H9 (cell line): ENCODE results near the gene SRPK2. TPM values are rescaled to one million over a fixed set of nuclear protein-coding genes. Genes with fewer than 3 reads are reported as not detected.

Experiments
- DNase-seq: peaks from one replicate; pipeline ENCODE4 v3.0.0-alpha.2; 2017
- H2AFZ ChIP-seq: one replicate; pipeline ENCODE4 v1.6.1; 2013; ENCODE audit warnings: mild to moderate bottlenecking, low read length, control low read depth, moderate library complexity
- H2AK5ac ChIP-seq: 2 replicates; pipeline ENCODE4 v1.6.1; 2013; ENCODE audit warnings: low read length, control low read depth, mixed read lengths; ENCODE audit not compliant: insufficient read length
- H2BK120ac ChIP-seq: one replicate; pipeline ENCODE4 v1.6.1; 2013; ENCODE audit warnings: low read depth, mild to moderate bottlenecking, low read length, control low read depth, inconsistent platforms; ENCODE audit not compliant: poor library complexity, severe bottlenecking
- H2BK12ac ChIP-seq: 2 replicates; pipeline ENCODE4 v1.6.1; 2013; ENCODE audit warnings: low read length, control low read depth, mixed read lengths, low read depth; ENCODE audit not compliant: insufficient read length
- H2BK15ac ChIP-seq: 2 replicates; pipeline ENCODE4 v1.6.1; 2013; ENCODE audit warnings: low read depth, low read length, control low read depth
- H2BK20ac ChIP-seq: one replicate; pipeline ENCODE4 v1.6.1; 2013; ENCODE audit warnings: low read depth, mild to moderate bottlenecking, low read length, control low read depth, inconsistent platforms; ENCODE audit not compliant: poor library complexity, severe bottlenecking
- H2BK5ac ChIP-seq: 2 replicates; pipeline ENCODE4 v1.6.1; 2013; ENCODE audit warnings: low read length, control low read depth, mixed read lengths; ENCODE audit not compliant: insufficient read length
- H3K14ac ChIP-seq: 2 replicates; pipeline ENCODE4 v1.6.1; 2013; ENCODE audit warnings: low read length, control low read depth; ENCODE audit not compliant: insufficient read depth
- H3K18ac ChIP-seq: 2 replicates; pipeline ENCODE4 v1.6.1; 2013; ENCODE audit warnings: low read depth, mild to moderate bottlenecking, mixed read lengths, low read length, control low read depth; ENCODE audit not compliant: insufficient read length
- H3K23ac ChIP-seq: 2 replicates; pipeline ENCODE4 v1.6.1; 2013; ENCODE audit warnings: low read length, control low read depth, mixed read lengths, low read depth; ENCODE audit not compliant: insufficient read length
- H3K23me2 ChIP-seq: 2 replicates; pipeline ENCODE4 v1.6.1; 2013; ENCODE audit warnings: low read depth, mild to moderate bottlenecking, mixed read lengths, low read length, control low read depth; ENCODE audit not compliant: insufficient read length, poor library complexity, severe bottlenecking
- H3K27ac ChIP-seq: 2 replicates; pipeline ENCODE4 v1.5.1; 2013; ENCODE audit warnings: low read length, control low read depth, mixed read lengths, low read depth; ENCODE audit not compliant: insufficient read length
- H3K27me3 ChIP-seq: 2 replicates; pipeline ENCODE4 v1.6.1; 2013; ENCODE audit warnings: low read length, control low read depth, inconsistent platforms; ENCODE audit not compliant: insufficient read depth
- H3K4ac ChIP-seq: 2 replicates; pipeline ENCODE4 v1.6.1; 2013; ENCODE audit warnings: low read depth, mild to moderate bottlenecking, control low read depth, inconsistent platforms, low read length, moderate library complexity
- H3K4me1 ChIP-seq: 2 replicates; pipeline ENCODE4 v1.6.1; 2013; ENCODE audit warnings: low read length, control low read depth, inconsistent platforms; ENCODE audit not compliant: insufficient read depth
- H3K4me2 ChIP-seq: 2 replicates; pipeline ENCODE4 v1.6.1; 2013; ENCODE audit warnings: low read length, control low read depth, mixed read lengths; ENCODE audit not compliant: insufficient read length, insufficient read depth
- H3K56ac ChIP-seq: 2 replicates; pipeline ENCODE4 v1.6.1; 2013; ENCODE audit warnings: low read depth, mild to moderate bottlenecking, mixed read lengths, low read length, control low read depth; ENCODE audit not compliant: insufficient read length
- H3K79me1 ChIP-seq: 2 replicates; pipeline ENCODE4 v1.6.1; 2013; ENCODE audit warnings: low read depth, mild to moderate bottlenecking, moderate library complexity, low read length, control low read depth, inconsistent platforms; ENCODE audit not compliant: insufficient read depth, poor library complexity, severe bottlenecking
- H3K79me2 ChIP-seq: 2 replicates; pipeline ENCODE4 v1.6.1; 2013; ENCODE audit warnings: low read length, control low read depth, inconsistent platforms; ENCODE audit not compliant: insufficient read depth
- H3K9ac ChIP-seq: 2 replicates; pipeline ENCODE4 v1.6.1; 2013; ENCODE audit warnings: low read length, control low read depth, mixed read lengths; ENCODE audit not compliant: insufficient read length; ENCODE audit errors: extremely low read depth
- H3K9me3 ChIP-seq: one replicate; pipeline ENCODE4 v1.6.1; 2013; ENCODE audit warnings: low read depth, low read length, inconsistent platforms; ENCODE audit not compliant: control insufficient read depth
- H3T11ph ChIP-seq: one replicate; pipeline ENCODE4 v1.6.1; 2013; ENCODE audit warnings: mild to moderate bottlenecking, low read length, control low read depth, inconsistent platforms
- H4K20me1 ChIP-seq: one replicate; pipeline ENCODE4 v1.6.1; 2013; ENCODE audit not compliant: control insufficient read depth, insufficient read length, insufficient read depth
- H4K5ac ChIP-seq: 2 replicates; pipeline ENCODE4 v1.6.1; 2013; ENCODE audit warnings: low read depth, mild to moderate bottlenecking, mixed read lengths, low read length, control low read depth; ENCODE audit not compliant: insufficient read length
- H4K8ac ChIP-seq: replicated peaks from 2 replicates; pipeline ENCODE4 v1.6.1; 2013; ENCODE audit warnings: low read length, control low read depth, mixed read lengths, low read depth; ENCODE audit not compliant: insufficient read length
- H4K91ac ChIP-seq: 2 replicates; pipeline ENCODE4 v1.6.1; 2013; ENCODE audit warnings: low read depth, mild to moderate bottlenecking, moderate library complexity, mixed read lengths, low read length, control low read depth; ENCODE audit not compliant: insufficient read length
- H3K27ac Mint-ChIP-seq, 3 experiments: 2 replicates in 2 of 3; 3 replicates in 1 of 3; pipeline ENCODE4 v1.8.0; 2020 to 2021; ENCODE audit warnings: mixed read lengths in 3 of 3, mild to moderate bottlenecking in 1 of 3, moderate library complexity in 1 of 3
- H3K27me3 Mint-ChIP-seq: 2 replicates; pipeline ENCODE4 v1.8.0; 2021; ENCODE audit warnings: low read depth, mild to moderate bottlenecking, moderate library complexity, mixed read lengths
- H3K36me3 Mint-ChIP-seq, 3 experiments: 2 replicates in 2 of 3; 3 replicates in 1 of 3; pipeline ENCODE4 v1.8.0; 2020 to 2021; ENCODE audit warnings: low read depth in 3 of 3, mixed read lengths in 3 of 3; ENCODE audit not compliant: insufficient read depth in 1 of 3
- H3K4me1 Mint-ChIP-seq, 2 experiments: 2 replicates each; pipeline ENCODE4 v1.8.0; 2020; ENCODE audit warnings: mixed read lengths in 2 of 2
- H3K4me3 Mint-ChIP-seq, 2 experiments: 2 replicates in 1 of 2; 3 replicates in 1 of 2; pipeline ENCODE4 v1.8.0; 2020 to 2021; ENCODE audit warnings: mild to moderate bottlenecking in 2 of 2, mixed read lengths in 2 of 2, moderate library complexity in 1 of 2
- H3K9me3 Mint-ChIP-seq, 2 experiments: 2 replicates in 1 of 2; 3 replicates in 1 of 2; pipeline ENCODE4 v1.8.0; 2020; ENCODE audit warnings: mild to moderate bottlenecking in 2 of 2, mixed read lengths in 2 of 2, moderate library complexity in 1 of 2
- WGBS: extraction: QIAGEN DNeasy Blood & Tissue Kit; methylation state at CpG from one replicate; pipeline ENCODE4 v1.1.7; 2013; ENCODE audit warnings: missing lambda C conversion rate, low lambda C conversion rate, mixed read lengths; ENCODE audit not compliant: insufficient read length; ENCODE audit errors: extremely low coverage; 5-methylcytosine and 5-hydroxymethylcytosine counted together
- total RNA-seq: library from RNA; stranded (reverse); gene quantifications from 2 replicates; pipeline ENCODE4 v1.2.1, GENCODE V29; 2021
- TF ChIP-seq, protein P1 (sequence below): fragments of 200-600 bp; sonication (generic); conservative IDR thresholded peaks from 3 replicates; pipeline ENCODE4 v1.8.0; 2021; ENCODE audit warnings: antibody characterized with exemption, mild to moderate bottlenecking

SRPK2 gene
- total RNA-seq, 1 experiment from 2014 or later: 41.1 TPM

DNA sequence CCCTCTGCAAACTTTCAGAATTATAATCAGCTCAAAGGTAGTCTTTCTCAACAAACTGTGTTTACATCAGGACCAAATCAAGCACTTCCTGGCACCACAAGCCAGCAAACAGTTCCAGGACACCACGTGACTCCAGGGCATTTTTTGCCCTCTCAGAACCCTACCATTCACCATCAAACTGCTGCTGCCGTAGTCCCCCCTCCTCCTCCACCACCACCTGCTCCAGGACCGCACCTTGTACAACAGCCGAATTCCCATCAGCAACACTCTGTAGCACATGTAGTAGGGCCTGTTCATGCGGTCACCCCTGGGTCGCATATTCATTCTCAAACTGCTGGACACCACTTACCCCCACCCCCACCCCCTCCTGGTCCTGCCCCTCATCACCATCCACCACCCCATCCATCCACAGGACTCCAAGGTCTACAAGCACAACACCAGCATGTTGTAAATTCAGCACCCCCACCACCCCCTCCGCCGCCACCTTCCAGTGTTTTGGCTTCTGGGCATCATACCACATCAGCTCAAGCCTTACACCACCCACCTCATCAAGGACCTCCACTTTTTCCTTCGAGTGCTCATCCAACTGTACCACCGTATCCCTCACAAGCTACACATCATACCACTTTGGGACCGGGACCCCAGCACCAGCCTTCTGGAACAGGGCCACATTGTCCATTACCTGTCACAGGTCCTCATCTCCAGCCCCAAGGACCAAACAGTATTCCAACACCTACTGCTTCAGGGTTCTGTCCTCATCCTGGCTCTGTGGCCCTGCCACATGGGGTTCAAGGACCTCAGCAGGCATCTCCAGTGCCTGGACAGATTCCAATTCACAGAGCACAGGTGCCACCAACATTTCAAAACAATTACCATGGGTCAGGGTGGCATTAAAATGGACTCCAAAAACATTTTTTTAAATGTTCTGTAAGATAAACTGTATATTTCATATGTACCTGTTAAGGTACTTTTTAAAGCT is 276.0 kb downstream of the SRPK2 start:
- Mint-ChIP-seq H3K27me3 (no peaks in the 10 kb centered on the region), H3K27ac (peak overlapping the region in 2 of 3 experiments; percentile 69 to 88; a peak in 3 of 7 replicates), H3K4me3 (no peak overlapping the region), H3K36me3 (peaks cover 36 to 73% (median 67%) of the 10 kb centered on the region in 3 experiments), H3K4me1 (peaks cover 4 to 6% of the 10 kb centered on the region in 2 experiments; a peak in 3 of 4 replicates), H3K9me3 (no peaks in the 10 kb centered on the region)
- DNase-seq: no peak
- H3K23me2 ChIP-seq: no peaks in the 10 kb centered on the region
- H3T11ph ChIP-seq: no peak overlapping the region
- H3K9me3 ChIP-seq: no peaks in the 10 kb centered on the region
- H3K18ac ChIP-seq: no peak overlapping the region
- H3K56ac ChIP-seq: no peak overlapping the region
- no peak overlapping the region for H3K27ac ChIP-seq
- no peak overlapping the region for H2BK5ac ChIP-seq
- no peak overlapping the region for H4K8ac ChIP-seq
- no peaks in the 10 kb centered on the region for H3K79me2 ChIP-seq
- WGBS: no CpG with 5 or more reads among the region's 11 CpGs
- no peak overlapping the region for H3K4ac ChIP-seq
- H2AK5ac ChIP-seq: no peak overlapping the region
- no peak overlapping the region for H3K4me2 ChIP-seq
- H2BK20ac ChIP-seq: no peak overlapping the region
- no peak overlapping the region for H4K91ac ChIP-seq
- H4K20me1 ChIP-seq: no peaks in the 10 kb centered on the region
- no peak overlapping the region for H3K14ac ChIP-seq
- H3K27me3 ChIP-seq: no peaks in the 10 kb centered on the region
- no peak overlapping the region for H4K5ac ChIP-seq
- H2BK12ac ChIP-seq: no peak overlapping the region
- H3K79me1 ChIP-seq: no peaks in the 10 kb centered on the region
- TF ChIP-seq, protein P1, sequence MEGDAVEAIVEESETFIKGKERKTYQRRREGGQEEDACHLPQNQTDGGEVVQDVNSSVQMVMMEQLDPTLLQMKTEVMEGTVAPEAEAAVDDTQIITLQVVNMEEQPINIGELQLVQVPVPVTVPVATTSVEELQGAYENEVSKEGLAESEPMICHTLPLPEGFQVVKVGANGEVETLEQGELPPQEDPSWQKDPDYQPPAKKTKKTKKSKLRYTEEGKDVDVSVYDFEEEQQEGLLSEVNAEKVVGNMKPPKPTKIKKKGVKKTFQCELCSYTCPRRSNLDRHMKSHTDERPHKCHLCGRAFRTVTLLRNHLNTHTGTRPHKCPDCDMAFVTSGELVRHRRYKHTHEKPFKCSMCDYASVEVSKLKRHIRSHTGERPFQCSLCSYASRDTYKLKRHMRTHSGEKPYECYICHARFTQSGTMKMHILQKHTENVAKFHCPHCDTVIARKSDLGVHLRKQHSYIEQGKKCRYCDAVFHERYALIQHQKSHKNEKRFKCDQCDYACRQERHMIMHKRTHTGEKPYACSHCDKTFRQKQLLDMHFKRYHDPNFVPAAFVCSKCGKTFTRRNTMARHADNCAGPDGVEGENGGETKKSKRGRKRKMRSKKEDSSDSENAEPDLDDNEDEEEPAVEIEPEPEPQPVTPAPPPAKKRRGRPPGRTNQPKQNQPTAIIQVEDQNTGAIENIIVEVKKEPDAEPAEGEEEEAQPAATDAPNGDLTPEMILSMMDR: no peak
- H2BK120ac ChIP-seq: no peak overlapping the region
- no peak overlapping the region for H3K9ac ChIP-seq
- no peak overlapping the region for H2BK15ac ChIP-seq
- no peak overlapping the region for H2AFZ ChIP-seq
- H3K4me1 ChIP-seq: no peaks in the 10 kb centered on the region
- no peak overlapping the region for H3K23ac ChIP-seq
